DND-41 (cell line): ENCODE results near the gene KCTD6.

ENCODE experiments used
- EZH2 ChIP-seq: IDR thresholded peaks from 3 replicates; pipeline ENCODE4 v1.6.1; 2012; ENCODE audit warnings: borderline replicate concordance, low read depth, mild to moderate bottlenecking, moderate library complexity, low read length, inconsistent platforms; ENCODE audit not compliant: severe bottlenecking
- TF ChIP-seq, protein P1 (sequence below): IDR thresholded peaks from 2 replicates; pipeline ENCODE4 v1.5.1; 2012; ENCODE audit warnings: borderline replicate concordance, low read length, moderate library complexity, mild to moderate bottlenecking; ENCODE audit not compliant: poor library complexity, severe bottlenecking; ENCODE audit errors: extremely low read depth

DNA sequence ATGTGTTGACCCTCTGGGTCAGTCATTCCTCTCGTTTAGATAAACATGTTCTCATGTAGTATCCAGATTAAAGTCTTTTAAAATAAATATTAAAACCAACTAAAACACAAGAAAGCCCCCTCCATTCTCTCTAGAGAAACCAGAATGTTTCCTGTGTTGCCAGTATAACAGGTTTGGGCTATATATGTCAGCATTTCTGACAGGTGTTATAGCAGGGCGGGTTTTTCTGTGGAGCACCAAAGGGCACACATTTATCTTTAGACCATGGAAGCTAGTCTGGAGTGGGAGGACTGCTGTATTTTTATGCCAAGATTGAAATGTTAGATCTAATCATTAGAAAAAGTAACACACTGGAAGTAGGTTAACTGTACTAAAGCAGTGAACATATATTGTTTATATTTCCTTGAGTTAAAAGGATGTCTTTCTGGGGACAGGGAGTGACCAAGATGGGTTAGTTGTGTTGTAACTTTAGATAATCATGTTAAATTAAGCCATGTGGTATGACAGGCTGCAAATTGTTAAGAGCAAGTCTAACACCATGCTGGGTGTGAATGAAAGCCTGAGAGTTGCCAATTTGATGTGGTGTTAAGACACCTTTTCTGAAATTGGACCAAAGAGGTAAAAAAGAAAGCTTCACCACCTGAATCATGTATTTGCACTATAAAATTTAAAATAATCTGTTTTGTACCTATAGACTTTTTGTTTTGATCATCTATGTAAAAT lies 15.6 kb downstream of the KCTD6 start:
- TF ChIP-seq, protein P1, sequence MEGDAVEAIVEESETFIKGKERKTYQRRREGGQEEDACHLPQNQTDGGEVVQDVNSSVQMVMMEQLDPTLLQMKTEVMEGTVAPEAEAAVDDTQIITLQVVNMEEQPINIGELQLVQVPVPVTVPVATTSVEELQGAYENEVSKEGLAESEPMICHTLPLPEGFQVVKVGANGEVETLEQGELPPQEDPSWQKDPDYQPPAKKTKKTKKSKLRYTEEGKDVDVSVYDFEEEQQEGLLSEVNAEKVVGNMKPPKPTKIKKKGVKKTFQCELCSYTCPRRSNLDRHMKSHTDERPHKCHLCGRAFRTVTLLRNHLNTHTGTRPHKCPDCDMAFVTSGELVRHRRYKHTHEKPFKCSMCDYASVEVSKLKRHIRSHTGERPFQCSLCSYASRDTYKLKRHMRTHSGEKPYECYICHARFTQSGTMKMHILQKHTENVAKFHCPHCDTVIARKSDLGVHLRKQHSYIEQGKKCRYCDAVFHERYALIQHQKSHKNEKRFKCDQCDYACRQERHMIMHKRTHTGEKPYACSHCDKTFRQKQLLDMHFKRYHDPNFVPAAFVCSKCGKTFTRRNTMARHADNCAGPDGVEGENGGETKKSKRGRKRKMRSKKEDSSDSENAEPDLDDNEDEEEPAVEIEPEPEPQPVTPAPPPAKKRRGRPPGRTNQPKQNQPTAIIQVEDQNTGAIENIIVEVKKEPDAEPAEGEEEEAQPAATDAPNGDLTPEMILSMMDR, result no peak
- no peak for TF ChIP-seq EZH2
